Cerebellar nuclear complex (tissue), 1 donor: Measurements from ENCODE around the gene ZBTB22.
"Not testable (repeated sequence)": the region's sequence is repeated elsewhere in the genome, so short reads cannot be mapped to it uniquely, and the experiment has no call there.

Source experiments
- DNase-seq, 2 experiments: peaks; one replicate each; lab custom pipeline; 2025; lab: John Stamatoyannopoulos, UW

ZBTB22 gene

GRCh38 chr6:33301877-33302276 is 15.7 kb downstream of the ZBTB22 start:
- no peak for DNase-seq

DNA sequence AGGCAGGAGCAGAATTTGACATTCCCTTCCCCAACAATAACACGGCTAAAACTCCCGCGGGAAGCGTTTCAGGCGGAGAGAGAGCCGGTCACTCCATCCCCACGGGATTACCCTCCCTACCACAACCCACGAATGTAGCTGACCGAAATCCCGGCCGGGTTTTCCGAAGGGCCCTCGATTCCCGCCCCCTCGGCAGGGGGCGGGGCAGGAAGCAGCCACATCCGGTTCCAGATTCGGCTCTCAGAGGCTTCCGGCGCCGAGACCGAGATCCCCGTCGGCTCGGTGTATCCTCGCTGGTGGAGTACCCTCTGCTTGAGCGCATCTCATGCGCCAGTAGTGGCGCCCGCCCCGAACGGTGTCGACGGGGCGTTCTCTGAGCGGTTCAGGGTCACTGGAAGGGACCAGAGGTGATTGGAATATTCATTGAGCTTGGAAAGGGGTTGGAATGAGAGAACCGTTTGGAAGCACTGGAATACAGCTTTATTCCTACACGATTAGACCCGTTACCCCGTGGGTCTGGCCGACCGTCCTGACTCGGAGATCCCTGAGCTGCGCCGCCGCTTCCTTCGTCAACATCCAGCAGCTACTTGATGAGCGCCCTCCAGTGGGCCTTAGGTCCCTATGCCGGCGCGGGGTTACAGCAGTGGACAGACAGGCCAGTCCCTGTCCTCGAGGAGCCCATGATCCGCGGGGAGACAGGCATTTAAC is 18.2 kb downstream of the ZBTB22 start:
- peak; percentile 21 to 68 for DNase-seq

GRCh38 chr6:33298773-33299236 is 18.7 kb downstream of the ZBTB22 start, which contains the start of gene RGL2:
TSS of gene RGL2 (minus strand) at chr6:33298942. CDS start at chr6:33298610, 332 bp downstream.
- no peak for DNase-seq

- peak in 1 of 2 experiments; percentile 51 for DNase-seq
Measured at GRCh38 chr6:33297956-33298772, 19.4 kb downstream of the ZBTB22 start.

- DNase-seq: no peak
Measured at GRCh38 chr6:33297406-33297955, 20.1 kb downstream of the ZBTB22 start.

DNA sequence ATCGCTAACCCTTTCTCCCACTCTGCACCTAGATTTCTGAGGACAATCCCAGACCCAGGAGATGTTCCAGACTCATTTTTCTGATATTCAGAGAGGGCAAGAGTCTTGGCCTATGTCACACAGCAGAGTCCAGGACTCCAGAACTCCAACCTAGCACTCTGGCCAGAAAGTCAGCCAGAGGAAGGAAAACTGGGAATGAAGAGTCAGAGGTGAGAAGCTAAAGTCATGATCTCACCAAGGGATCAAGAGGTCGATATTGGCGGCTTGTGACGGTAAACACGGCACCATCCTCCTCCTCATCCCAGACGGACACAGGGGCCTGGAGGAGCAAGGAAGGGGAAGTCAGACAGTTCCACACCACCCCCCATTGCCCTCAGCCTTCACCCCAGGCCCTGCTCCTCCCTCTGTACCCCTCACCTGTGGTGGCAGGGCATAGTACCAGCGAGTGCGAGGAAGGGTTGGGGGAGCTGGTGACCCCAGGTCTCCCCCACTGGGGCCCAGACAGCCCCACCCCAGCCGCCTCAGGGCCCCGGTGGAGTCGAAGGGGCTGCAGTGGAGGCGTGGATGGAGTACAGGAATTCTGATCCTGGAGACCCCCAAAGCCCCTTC is 20.6 kb downstream of the ZBTB22 start:
- no peak for DNase-seq

GRCh38 chr6:33295621-33296369 is 21.7 kb downstream of the ZBTB22 start:
- no peak for DNase-seq

- DNase-seq: no peak
Measured at GRCh38 chr6:33294086-33294823, 23.3 kb downstream of the ZBTB22 start.

- DNase-seq: no peak
Measured at GRCh38 chr6:33292996-33293682, 24.4 kb downstream of the ZBTB22 start.

DNA sequence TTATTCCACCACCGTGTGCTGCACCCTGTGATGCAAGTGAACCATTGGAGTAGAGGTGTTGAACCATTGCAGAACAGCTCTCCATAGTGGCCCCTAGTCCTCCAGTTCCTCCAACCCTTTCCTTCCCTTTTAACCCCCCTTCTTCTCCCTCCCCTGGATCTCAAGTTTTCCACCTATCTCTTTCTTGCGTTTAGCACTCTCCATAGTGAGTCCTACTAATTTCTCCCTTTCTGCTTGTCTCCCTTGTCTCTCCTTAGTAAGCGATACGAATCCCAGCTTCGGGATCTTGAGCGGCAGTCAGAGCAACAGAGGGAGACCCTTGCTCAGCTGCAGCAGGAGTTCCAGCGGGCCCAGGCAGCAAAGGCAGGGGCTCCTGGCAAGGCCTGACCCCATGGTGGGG is 27.1 kb downstream of the ZBTB22 start:
- no peak for DNase-seq

GRCh38 chr6:33289784-33290315 is 27.7 kb downstream of the ZBTB22 start:
- no peak for DNase-seq

GRCh38 chr6:33288921-33289783 is 28.4 kb downstream of the ZBTB22 start, which contains the start of the genes PFDN6 and WDR46:
TSS of gene PFDN6 (plus strand) at chr6:33289601. CDS start at chr6:33289857, 256 bp downstream.
TSS of gene WDR46 (minus strand) at chr6:33289239. CDS start at chr6:33289170, 69 bp downstream.
- peak; percentile 42 to 95 for DNase-seq

DNA sequence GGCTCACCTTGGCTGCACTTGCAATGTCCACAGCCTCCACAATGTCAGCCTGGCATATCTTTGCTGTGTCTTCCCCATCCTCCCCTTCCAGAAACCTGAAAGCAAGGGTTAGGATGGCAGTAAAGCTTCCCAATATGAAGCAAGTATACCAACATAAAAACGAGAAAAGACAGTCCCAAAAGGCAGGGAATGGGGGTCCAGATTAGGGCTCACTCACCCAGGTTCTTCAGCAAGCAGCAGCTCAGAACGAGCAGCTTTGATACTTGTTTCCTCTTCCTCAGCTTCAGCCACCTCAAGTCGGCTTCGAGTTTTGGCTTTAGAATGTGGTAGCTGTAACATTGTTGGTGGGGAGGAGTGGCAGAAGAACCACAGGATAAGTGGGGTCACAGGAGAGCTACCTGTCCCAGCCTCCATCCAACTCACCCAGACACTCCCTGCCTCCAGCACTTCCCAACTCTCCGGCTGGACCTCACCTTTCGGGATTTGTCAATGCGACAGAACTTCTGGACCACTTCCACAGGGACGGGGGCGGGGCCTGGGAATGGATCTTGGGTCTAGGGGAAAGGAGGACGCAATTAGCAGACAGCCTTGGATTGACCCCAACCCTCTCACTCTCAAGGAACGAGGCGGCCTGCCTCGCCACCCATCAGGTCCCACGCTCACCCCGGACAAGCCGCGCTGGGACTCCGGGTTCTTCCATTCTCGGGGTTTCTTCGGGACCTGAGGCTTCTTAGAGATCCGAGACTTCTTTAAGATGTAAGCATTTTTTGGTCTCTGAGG is 29.2 kb downstream of the ZBTB22 start:
- no peak for DNase-seq

- DNase-seq: no peak
Measured at GRCh38 chr6:33286946-33287914, 30.3 kb downstream of the ZBTB22 start.

DNA sequence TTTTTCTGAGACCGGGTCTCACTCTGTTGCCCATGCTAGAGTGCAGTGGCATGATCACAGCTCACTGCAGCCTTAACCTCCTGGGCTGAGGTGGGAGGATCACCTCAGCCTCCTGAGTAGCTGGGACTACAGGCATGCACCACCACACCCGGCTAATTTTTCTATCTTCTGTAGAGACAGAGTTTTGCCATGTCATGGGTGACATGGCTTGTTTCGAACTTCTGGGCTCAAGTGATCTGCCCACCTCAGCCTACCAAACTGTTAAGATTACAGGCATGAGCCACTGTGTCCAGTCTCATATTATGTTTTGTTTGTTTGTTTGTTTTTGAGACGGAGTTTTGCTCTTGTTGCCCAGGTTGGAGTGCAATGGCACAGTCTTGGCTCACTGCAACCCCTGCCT is 32.3 kb downstream of the ZBTB22 start:
- not testable (repeated sequence) for DNase-seq

- DNase-seq: no peak
Measured at GRCh38 chr6:33280539-33280938, 37.0 kb downstream of the ZBTB22 start.
